H1 (cell line): ENCODE data around the gene ETV5. TPM values are rescaled to one million over a fixed set of nuclear protein-coding genes. Genes with fewer than 3 reads are reported as not detected.

Experiments used
- CTCF ChIA-PET: fragments of 300-600 bp; sonication (Branson Sonifier 250); formaldehyde crosslinking; loops from one replicate; lab custom pipeline; 2021; ENCODE audit not compliant: partially characterized antibody; lab: Charles Lee
- POLR2A ChIA-PET: fragments of 300-600 bp; sonication (Branson Sonifier 250); formaldehyde crosslinking; loops from one replicate; lab custom pipeline; 2021; ENCODE audit warnings: inconsistent platforms; ENCODE audit not compliant: partially characterized antibody; lab: Charles Lee
- DNase-seq, 2 experiments: peaks; one replicate each; pipeline versions ENCODE4 v3.0.0 to v3.0.0-alpha.2; 2010 to 2022; ENCODE audit warnings: low spot score in 2 of 2, low read depth in 1 of 2, mixed read lengths in 1 of 2
- FAIRE-seq: peaks from 2 replicates; lab custom pipeline; 2011; peaks lifted over from hg19 to GRCh38; lab: Jason Lieb, UNC
- H2AFZ ChIP-seq: 2 replicates; pipeline ENCODE4 v1.8.1; 2012; ENCODE audit warnings: low read length, inconsistent platforms
- H2AK5ac ChIP-seq: 2 replicates; pipeline ENCODE4 v1.6.1; 2013; ENCODE audit warnings: low read depth, low read length
- H2BK120ac ChIP-seq: replicated peaks from 2 replicates; pipeline ENCODE3; 2013; ENCODE audit warnings: low read depth, low read length, inconsistent platforms
- H2BK12ac ChIP-seq: 2 replicates; pipeline ENCODE4 v1.6.1; 2013; ENCODE audit warnings: low read depth, low read length
- H2BK15ac ChIP-seq: 2 replicates; pipeline ENCODE4 v1.6.1; 2013; ENCODE audit warnings: low read length
- H2BK20ac ChIP-seq: 2 replicates; pipeline ENCODE4 v1.6.1; 2013; ENCODE audit warnings: low read length
- H2BK5ac ChIP-seq: 2 replicates; pipeline ENCODE4 v1.6.1; 2013; ENCODE audit warnings: low read depth, low read length
- H3K14ac ChIP-seq: 2 replicates; pipeline ENCODE4 v1.6.1; 2013; ENCODE audit warnings: inconsistent platforms; ENCODE audit not compliant: insufficient read length
- H3K18ac ChIP-seq: 2 replicates; pipeline ENCODE4 v1.6.1; 2013; ENCODE audit warnings: low read length; ENCODE audit errors: extremely low read depth
- H3K23ac ChIP-seq: 2 replicates; pipeline ENCODE4 v1.6.1; 2013; ENCODE audit warnings: inconsistent platforms; ENCODE audit not compliant: insufficient read length
- H3K23me2 ChIP-seq: 2 replicates; pipeline ENCODE4 v1.6.1; 2013; ENCODE audit warnings: low read depth, low read length
- H3K27ac ChIP-seq: 2 replicates; pipeline ENCODE4 v1.6.1; 2011; ENCODE audit warnings: low read depth, low read length, inconsistent platforms
- H3K27me3 ChIP-seq, 4 experiments: replicated peaks in 1 of 4; 1 replicate in 1 of 4; 2 replicates in 3 of 4; pipeline versions ENCODE4 v1.6.1 to v1.8.1; 2011 to 2013; ENCODE audit warnings: low read length in 3 of 4, mild to moderate bottlenecking in 3 of 4, inconsistent platforms in 2 of 4, mixed read lengths in 2 of 4, moderate library complexity in 1 of 4; ENCODE audit not compliant: control insufficient read depth in 3 of 4, insufficient read depth in 3 of 4; ENCODE audit errors: extremely low read depth in 1 of 4
- H3K36me3 ChIP-seq, 4 experiments: 2 replicates each; pipeline versions ENCODE4 v1.6.1 to v1.8.1; 2011 to 2013; ENCODE audit warnings: mild to moderate bottlenecking in 4 of 4, low read length in 3 of 4, moderate library complexity in 2 of 4, control low read depth in 1 of 4, inconsistent platforms in 1 of 4; ENCODE audit not compliant: insufficient read depth in 4 of 4, control insufficient read depth in 2 of 4
- H3K4ac ChIP-seq: replicated peaks from 2 replicates; pipeline ENCODE3; 2013; ENCODE audit warnings: low read length, low read depth, mixed read lengths, inconsistent platforms; ENCODE audit not compliant: insufficient read length
- H3K4me1 ChIP-seq, 4 experiments: replicated peaks in 1 of 4; 1 replicate in 1 of 4; 2 replicates in 3 of 4; pipeline versions ENCODE4 v1.6.1 to v1.8.1; 2011 to 2013; ENCODE audit warnings: low read length in 3 of 4, inconsistent platforms in 2 of 4, mixed read lengths in 1 of 4; ENCODE audit not compliant: insufficient read depth in 4 of 4, control insufficient read depth in 3 of 4
- H3K4me2 ChIP-seq, 2 experiments: 2 replicates each; pipeline versions ENCODE4 v1.6.1 to v1.8.1; 2011 to 2013; ENCODE audit warnings: low read depth in 2 of 2, low read length in 2 of 2, control low read depth in 1 of 2, inconsistent platforms in 1 of 2, mild to moderate bottlenecking in 1 of 2; ENCODE audit not compliant: insufficient read depth in 1 of 2
- H3K4me3 ChIP-seq, 4 experiments: fragments of 200-600, 300-600 bp in 1 of 4; sonication (generic), shearing (Covaris generic), sonication (Bioruptor Twin) in 1 of 4; 2 replicates each; pipeline versions ENCODE4 v1.5.1 to v1.8.1; 2011 to 2016; ENCODE audit warnings: low read length in 4 of 4, low read depth in 3 of 4, control low read depth in 2 of 4, inconsistent platforms in 2 of 4, mild to moderate bottlenecking in 2 of 4, mixed read lengths in 1 of 4, moderate library complexity in 1 of 4; ENCODE audit not compliant: insufficient read depth in 2 of 4; ENCODE audit errors: extremely low read depth in 1 of 4
- H3K56ac ChIP-seq: replicated peaks from 2 replicates; pipeline ENCODE3; 2013; ENCODE audit warnings: low read depth, mild to moderate bottlenecking, mixed read lengths, low read length, inconsistent platforms; ENCODE audit not compliant: insufficient read length
- H3K79me1 ChIP-seq: 2 replicates; pipeline ENCODE4 v1.6.1; 2013; ENCODE audit warnings: low read depth, low read length, control low read depth
- H3K79me2 ChIP-seq, 2 experiments: 2 replicates each; pipeline versions ENCODE4 v1.6.1 to v1.8.1; 2012 to 2013; ENCODE audit warnings: low read length in 2 of 2, mild to moderate bottlenecking in 2 of 2, inconsistent platforms in 1 of 2; ENCODE audit not compliant: insufficient read depth in 2 of 2, control insufficient read depth in 1 of 2
- H3K9ac ChIP-seq, 4 experiments: replicated peaks in 1 of 4; 1 replicate in 1 of 4; 2 replicates in 3 of 4; pipeline versions ENCODE4 v1.6.1 to v1.8.1; 2011 to 2013; ENCODE audit warnings: low read depth in 3 of 4, low read length in 3 of 4, control low read depth in 2 of 4, mild to moderate bottlenecking in 2 of 4, moderate library complexity in 2 of 4, inconsistent platforms in 1 of 4; ENCODE audit errors: extremely low read depth in 1 of 4
- H3K9me3 ChIP-seq, 2 experiments: 2 replicates each; pipeline versions ENCODE4 v1.6.1 to v1.8.1; 2012 to 2013; ENCODE audit warnings: mild to moderate bottlenecking in 2 of 2, moderate library complexity in 2 of 2, control low read depth in 1 of 2, inconsistent platforms in 1 of 2, low read depth in 1 of 2, low read length in 1 of 2, mixed read lengths in 1 of 2; ENCODE audit not compliant: insufficient read depth in 2 of 2
- H4K20me1 ChIP-seq, 2 experiments: replicated peaks in 1 of 2; 2 replicates each; pipeline versions ENCODE3 to v1.8.1; 2011 to 2013; ENCODE audit warnings: inconsistent platforms in 2 of 2, low read length in 2 of 2, mild to moderate bottlenecking in 1 of 2; ENCODE audit not compliant: insufficient read depth in 2 of 2, control insufficient read depth in 1 of 2
- H4K5ac ChIP-seq: 2 replicates; pipeline ENCODE4 v1.6.1; 2013; ENCODE audit warnings: low read length, low read depth, mixed read lengths, inconsistent platforms; ENCODE audit not compliant: insufficient read length
- H4K8ac ChIP-seq: 2 replicates; pipeline ENCODE4 v1.8.0; 2013; ENCODE audit warnings: mild to moderate bottlenecking, moderate library complexity, low read length, inconsistent platforms; ENCODE audit not compliant: insufficient read depth; ENCODE audit errors: extremely low read depth
- H4K91ac ChIP-seq: replicated peaks from 2 replicates; pipeline ENCODE3; 2013; ENCODE audit warnings: low read length, mixed read lengths, inconsistent platforms; ENCODE audit not compliant: insufficient read length
- BACH1 ChIP-seq: IDR thresholded peaks from 2 replicates; pipeline ENCODE4 v1.6.1; 2012; ENCODE audit warnings: low read length, improper control_type of control experiment
- CTBP2 ChIP-seq: IDR thresholded peaks from 2 replicates; pipeline ENCODE4 v1.7.0; 2011; ENCODE audit warnings: borderline replicate concordance, mild to moderate bottlenecking, moderate library complexity, mixed read lengths, low read length; ENCODE audit not compliant: insufficient read depth, insufficient read length
- FOSL1 ChIP-seq: IDR thresholded peaks from 2 replicates; pipeline ENCODE4 v1.6.1; 2011; ENCODE audit warnings: mild to moderate bottlenecking, low read depth, low read length, moderate library complexity; ENCODE audit not compliant: insufficient read depth
- HDAC6 ChIP-seq: IDR thresholded peaks from one replicate; pipeline ENCODE4 v1.7.1; 2012; ENCODE audit warnings: low read depth, mild to moderate bottlenecking, inconsistent platforms, low read length, moderate library complexity
- KDM1A ChIP-seq: fragments of 200-600, 300-600 bp; sonication (generic); IDR thresholded peaks from 2 replicates; pipeline ENCODE4 v1.7.1; 2016; ENCODE audit warnings: mild to moderate bottlenecking, low read length, borderline replicate concordance
- KDM4A ChIP-seq: IDR thresholded peaks from one replicate; pipeline ENCODE4 v1.7.1; 2012; ENCODE audit warnings: low read depth, mild to moderate bottlenecking, moderate library complexity, low read length, inconsistent platforms; ENCODE audit not compliant: severe bottlenecking
- KDM5A ChIP-seq: fragments of 200-600 bp; IDR thresholded peaks from 2 replicates; pipeline ENCODE4 v1.7.1; 2012; ENCODE audit warnings: mild to moderate bottlenecking, low read length, inconsistent platforms, mixed read lengths
- NANOG ChIP-seq: IDR thresholded peaks from 2 replicates; pipeline ENCODE4 v1.6.1; 2011; ENCODE audit warnings: low read length, low read depth, mild to moderate bottlenecking, inconsistent platforms; ENCODE audit not compliant: insufficient read depth, poor library complexity, severe bottlenecking
- RNF2 ChIP-seq: fragments of 200-900, 300-1000 bp; sonication (generic); IDR thresholded peaks from 2 replicates; pipeline ENCODE4 v1.7.1; 2016; ENCODE audit warnings: borderline replicate concordance, low read depth, mild to moderate bottlenecking, antibody characterized with exemption, low read length; ENCODE audit not compliant: poor library complexity, severe bottlenecking; ENCODE audit errors: missing control alignments
- RXRA ChIP-seq: IDR thresholded peaks from 2 replicates; pipeline ENCODE4 v1.6.1; 2011; ENCODE audit warnings: low read depth, mild to moderate bottlenecking, low read length, moderate library complexity; ENCODE audit not compliant: insufficient read depth
- TCF12 ChIP-seq: IDR thresholded peaks from 2 replicates; pipeline ENCODE4 v1.6.1; 2011; ENCODE audit warnings: low read depth, mild to moderate bottlenecking, low read length
- USF2 ChIP-seq: IDR thresholded peaks from 2 replicates; pipeline ENCODE4 v1.6.1; 2011; ENCODE audit warnings: low read length, improper control_type of control experiment
- WGBS, 2 experiments: shearing (Covaris generic) in 1 of 2; methylation state at CpG; one replicate each; pipeline versions ENCODE4 v1.1.6 to v1.1.7; 2013 to 2015; ENCODE audit warnings: low lambda C conversion rate in 2 of 2, mixed read lengths in 2 of 2, inconsistent platforms in 1 of 2, low coverage in 1 of 2, missing lambda C conversion rate in 1 of 2; ENCODE audit not compliant: insufficient replicate concordance in 2 of 2, insufficient coverage in 1 of 2, insufficient read length in 1 of 2; ENCODE audit errors: extremely low coverage in 1 of 2, missing lambda C conversion rate in 1 of 2; 5-methylcytosine and 5-hydroxymethylcytosine counted together
- polyA plus RNA-seq, 7 experiments: library from polyadenylated mRNA; depleted of rRNA in 3 of 7; stranded (reverse) in 5 of 7; unstranded in 2 of 7; fragments of >200 nt in 5 of 7; fragments of 200-250 nt in 2 of 7; gene quantifications; 1 replicate in 5 of 7; 2 replicates in 1 of 7; 4 replicates in 1 of 7; pipeline versions ENCODE4 v1.2.1 to v1.2.3, GENCODE V29; 2011 to 2013; ENCODE audit warnings: missing spikeins in 2 of 7, mixed read lengths in 2 of 7
- total RNA-seq: library from RNA; stranded (reverse); fragmentation: NEBNext Ultra II Directional; extraction: Animal tissue kit (Norgen Biotek cat#: 25700); gene quantifications from 2 replicates; pipeline ENCODE4 v1.2.1, GENCODE V29; 2021

ETV5 gene
- total and polyA plus RNA-seq, 2 of the 8 experiments (the other 6 are each of a cell fraction or from before 2014, with no cell fraction given) = 13.1 to 36.9 TPM

GRCh38 chr3:186124592-186124991 lies 15.7 kb upstream of the ETV5 start:
- Histone ChIP-seq H3K79me2 (no peaks in the 10 kb centered on the region), H3K23me2 (peaks cover 17% of the 10 kb centered on the region; the same call in 1 of the 2 replicates), H4K91ac (no peak overlapping the region), H2BK12ac (no peak overlapping the region), H3K4ac (no peak overlapping the region), H2AK5ac (no peak overlapping the region), H4K20me1 (peaks cover 0 to 3% of the 10 kb centered on the region in 2 experiments), H2BK20ac (no peak overlapping the region), H2BK120ac (no peak overlapping the region), H3K4me2 (no peak overlapping the region), H3K79me1 (no peaks in the 10 kb centered on the region), H3K23ac (no peak overlapping the region), H4K8ac (no peak overlapping the region), H3K27me3 (no peaks in the 10 kb centered on the region; a peak in 1 of 7 replicates), H3K18ac (no peak overlapping the region), H2AFZ (no peak overlapping the region), H3K4me3 (no peak overlapping the region), H3K9ac (no peak overlapping the region), H3K36me3 (no peaks in the 10 kb centered on the region; a peak in 1 of 8 replicates), H2BK15ac (no peak overlapping the region), H3K9me3 (no peaks in the 10 kb centered on the region), H3K27ac (no peak overlapping the region), H3K14ac (no peak overlapping the region), H2BK5ac (no peak overlapping the region), H4K5ac (no peak overlapping the region), H3K4me1 (peaks cover 5 to 14% (median 8%) of the 10 kb centered on the region in 4 experiments; a peak in 4 of 7 replicates), H3K56ac (no peak overlapping the region)
- DNase-seq (no peak), FAIRE-seq (no peak)
- ChIA-PET CTCF (interaction anchor here (0.7 to 1.6 kb wide), 3 partner anchors 54 to 147 kb away, joined by 3 to 5 read pairs (median 3); no protein-coding TSS in a partner anchor), POLR2A (interaction anchor here (0.7 to 1.1 kb wide), 2 partner anchors 9 to 16 kb away, joined by 4 to 8 read pairs; partner anchors contain the start of gene ETV5)
- 81% methylated on average over 5 of the region's 5 CpGs; no CpG with 5 or more reads in 1 of the 2 experiments for WGBS, 2 experiments
- no peak for TF ChIP-seq KDM4A
- TF ChIP-seq USF2 = no peak
- TF ChIP-seq RXRA = no peak
- TF ChIP-seq KDM5A = no peak
- no peak for TF ChIP-seq BACH1
- no peak for TF ChIP-seq NANOG
- TF ChIP-seq CTBP2 = no peak
- no peak for TF ChIP-seq FOSL1
- TF ChIP-seq KDM1A = no peak
- TF ChIP-seq RNF2 = no peak
- TF ChIP-seq TCF12 = no peak
- TF ChIP-seq HDAC6 = no peak
